WTC11 (cell line): Measurements from ENCODE around the gene ANKLE2. TPM values are rescaled to one million over a fixed set of nuclear protein-coding genes. Genes with fewer than 3 reads are reported as not detected.

ENCODE experiments used
- ATAC-seq: fragments of 200-7000 bp; cut with Tn5 transposase; 2 replicates; pipeline ENCODE4 v1.10.0; 2021; ENCODE audit warnings: mild to moderate bottlenecking, moderate library complexity
- CTCF ChIA-PET: fragments of 300-600 bp; sonication (Branson Sonifier 250); formaldehyde crosslinking; loops from one replicate; lab custom pipeline; 2021; ENCODE audit warnings: antibody characterized with exemption; lab: Charles Lee
- POLR2A ChIA-PET: fragments of 350-600 bp; sonication (Branson Sonifier 250); formaldehyde crosslinking; loops from one replicate; lab custom pipeline; 2021; ENCODE audit warnings: antibody characterized with exemption; lab: Charles Lee
- DNase-seq: peaks from one replicate; pipeline ENCODE4 v3.0.0; 2021; ENCODE audit warnings: low spot score
- H3K27ac Mint-ChIP-seq: 2 replicates; pipeline ENCODE4 v1.8.0; 2021; ENCODE audit warnings: mixed read lengths
- H3K27me3 Mint-ChIP-seq: 2 replicates; pipeline ENCODE4 v1.8.0; 2021; ENCODE audit warnings: low read depth, mild to moderate bottlenecking, moderate library complexity, mixed read lengths
- H3K36me3 Mint-ChIP-seq: 2 replicates; pipeline ENCODE4 v1.8.0; 2021; ENCODE audit warnings: mixed read lengths
- H3K4me1 Mint-ChIP-seq: 2 replicates; pipeline ENCODE4 v1.8.0; 2022; ENCODE audit warnings: mixed read lengths
- H3K4me3 Mint-ChIP-seq: 2 replicates; pipeline ENCODE4 v1.8.0; 2021; ENCODE audit warnings: mild to moderate bottlenecking, moderate library complexity, mixed read lengths
- H3K9me3 Mint-ChIP-seq: 2 replicates; pipeline ENCODE4 v1.8.0; 2021; ENCODE audit warnings: mixed read lengths
- ATF1 ChIP-seq: sonication (generic); formaldehyde crosslinking; IDR thresholded peaks from 2 replicates; pipeline ENCODE4 v1.8.1; 2023; ENCODE audit warnings: mild to moderate bottlenecking, moderate library complexity, missing genetic modification reagents
- CBFB ChIP-seq: sonication (generic); formaldehyde crosslinking; IDR thresholded peaks from 2 replicates; pipeline ENCODE4 v1.8.1; 2022; ENCODE audit warnings: mild to moderate bottlenecking, low read depth, missing genetic modification reagents
- CREB1 ChIP-seq: sonication (generic); formaldehyde crosslinking; IDR thresholded peaks from 2 replicates; pipeline ENCODE4 v1.8.0; 2023; ENCODE audit warnings: mild to moderate bottlenecking, missing genetic modification reagents
- E2F5 ChIP-seq: sonication (generic); formaldehyde crosslinking; IDR thresholded peaks from 2 replicates; pipeline ENCODE4 v1.8.1; 2022; ENCODE audit warnings: mild to moderate bottlenecking, moderate library complexity, missing genetic modification reagents
- FOXP1 ChIP-seq: sonication (generic); formaldehyde crosslinking; IDR thresholded peaks from 2 replicates; pipeline ENCODE4 v1.8.0; 2022; ENCODE audit warnings: missing genetic modification reagents, mild to moderate bottlenecking, moderate library complexity, borderline replicate concordance
- GRHL2 ChIP-seq: fragments of 250-450 bp; sonication (Bioruptor Pico); IDR thresholded peaks from 2 replicates; pipeline ENCODE4 v1.8.0; 2022; ENCODE audit warnings: mild to moderate bottlenecking, moderate library complexity; ENCODE audit not compliant: insufficient replicate concordance, severe bottlenecking
- MYBL2 ChIP-seq: sonication (generic); formaldehyde crosslinking; IDR thresholded peaks from 2 replicates; pipeline ENCODE4 v1.8.1; 2023; ENCODE audit warnings: mild to moderate bottlenecking, moderate library complexity, missing genetic modification reagents
- NFYB ChIP-seq: sonication (generic); formaldehyde crosslinking; conservative IDR thresholded peaks from 2 replicates; pipeline ENCODE4 v1.8.0; 2022; ENCODE audit warnings: low read depth, missing genetic modification reagents
- NR2C2 ChIP-seq: sonication (generic); formaldehyde crosslinking; IDR thresholded peaks from 2 replicates; pipeline ENCODE4 v1.8.0; 2022; ENCODE audit warnings: mild to moderate bottlenecking, missing genetic modification reagents
- ZNF138 ChIP-seq: sonication (generic); formaldehyde crosslinking; conservative IDR thresholded peaks from 2 replicates; pipeline ENCODE4 v1.8.1; 2022; ENCODE audit warnings: mild to moderate bottlenecking, moderate library complexity, missing genetic modification reagents
- ZNF396 ChIP-seq: fragments of 250-450 bp; sonication (Bioruptor Pico); IDR thresholded peaks from 2 replicates; pipeline ENCODE4 v1.8.0; 2021; ENCODE audit warnings: mild to moderate bottlenecking, moderate library complexity, borderline replicate concordance
- ZNF512 ChIP-seq: sonication (generic); formaldehyde crosslinking; IDR thresholded peaks from 2 replicates; pipeline ENCODE4 v1.8.1; 2022; ENCODE audit warnings: missing genetic modification reagents, borderline replicate concordance
- ZNF671 ChIP-seq: fragments of 250-450 bp; sonication (Bioruptor Pico); IDR thresholded peaks from 2 replicates; pipeline ENCODE4 v1.8.0; 2021; ENCODE audit warnings: mild to moderate bottlenecking
- total RNA-seq: library from RNA; stranded (reverse); gene quantifications from 3 replicates; pipeline ENCODE4 v1.2.3, GENCODE V29; 2021
- TF ChIP-seq, protein P1 (sequence below): fragments of 250-450 bp; sonication (Bioruptor Pico); IDR thresholded peaks from 2 replicates; pipeline ENCODE4 v2.1.2; 2022; ENCODE audit warnings: mild to moderate bottlenecking, moderate library complexity
- TF ChIP-seq, protein P2 (sequence below): sonication (generic); formaldehyde crosslinking; IDR thresholded peaks from 2 replicates; pipeline ENCODE4 v1.8.0; 2023; ENCODE audit warnings: missing genetic modification reagents, mild to moderate bottlenecking, borderline replicate concordance
- TF ChIP-seq, protein P3 (sequence below): sonication (generic); formaldehyde crosslinking; IDR thresholded peaks from 2 replicates; pipeline ENCODE4 v1.8.0; 2022; ENCODE audit warnings: mild to moderate bottlenecking, missing genetic modification reagents
- TF ChIP-seq, protein P4 (sequence below): fragments of 250-450 bp; sonication (Bioruptor Pico); IDR thresholded peaks from 2 replicates; pipeline ENCODE4 v1.8.0; 2021; ENCODE audit warnings: mild to moderate bottlenecking

Gene ANKLE2
- total RNA-seq, 1 experiment from 2014 or later, result 63.8 TPM

DNA sequence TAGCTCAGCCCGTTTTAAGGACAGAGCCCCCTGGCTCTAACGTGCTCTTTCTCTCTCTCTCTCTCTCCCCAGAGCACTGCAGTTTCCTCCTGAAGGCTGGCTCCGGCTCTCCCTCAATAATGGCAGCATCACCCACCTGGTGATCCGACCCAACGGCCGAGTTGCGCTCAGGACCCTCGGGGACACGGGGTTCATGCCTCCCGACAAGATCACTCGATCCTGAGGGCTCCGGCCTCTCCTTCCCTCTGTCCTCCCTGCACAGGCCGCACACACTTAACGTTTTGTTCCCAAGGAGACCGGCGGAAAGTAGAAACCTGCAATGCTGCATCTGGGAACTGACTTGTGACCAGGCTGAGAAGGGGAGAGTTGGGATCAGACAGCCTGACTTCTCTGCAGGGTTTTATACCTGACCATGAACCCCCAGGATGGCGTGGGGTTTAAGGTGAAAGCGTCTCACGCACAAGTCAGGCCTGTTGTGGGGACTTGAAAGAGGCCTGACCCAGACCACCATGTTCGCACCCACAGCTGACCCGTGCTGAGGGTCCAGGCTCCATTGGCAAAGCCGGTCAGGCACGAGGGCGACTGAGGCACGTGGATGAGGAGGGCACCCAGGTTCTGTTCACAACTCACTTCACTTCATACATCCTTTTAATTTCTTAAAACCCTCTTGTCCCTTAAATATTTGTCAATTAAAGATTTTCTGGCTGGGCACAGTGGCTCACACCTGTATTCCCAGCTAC lies 40.9 kb downstream of the ANKLE2 start:
- no peak for TF ChIP-seq ZNF396
- TF ChIP-seq, protein P1, sequence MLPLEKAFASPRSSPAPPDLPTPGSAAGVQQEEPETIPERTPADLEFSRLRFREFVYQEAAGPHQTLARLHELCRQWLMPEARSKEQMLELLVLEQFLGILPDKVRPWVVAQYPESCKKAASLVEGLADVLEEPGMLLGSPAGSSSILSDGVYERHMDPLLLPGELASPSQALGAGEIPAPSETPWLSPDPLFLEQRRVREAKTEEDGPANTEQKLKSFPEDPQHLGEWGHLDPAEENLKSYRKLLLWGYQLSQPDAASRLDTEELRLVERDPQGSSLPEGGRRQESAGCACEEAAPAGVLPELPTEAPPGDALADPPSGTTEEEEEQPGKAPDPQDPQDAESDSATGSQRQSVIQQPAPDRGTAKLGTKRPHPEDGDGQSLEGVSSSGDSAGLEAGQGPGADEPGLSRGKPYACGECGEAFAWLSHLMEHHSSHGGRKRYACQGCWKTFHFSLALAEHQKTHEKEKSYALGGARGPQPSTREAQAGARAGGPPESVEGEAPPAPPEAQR (CRISPR knock-in tag), result no peak
- no peak for TF ChIP-seq E2F5 (CRISPR knock-in tag)
- TF ChIP-seq NR2C2 (CRISPR knock-in tag), result no peak
- TF ChIP-seq CBFB, result no peak
- TF ChIP-seq FOXP1 (CRISPR knock-in tag), result no peak
- TF ChIP-seq MYBL2 (CRISPR knock-in tag), result no peak
- no peak for TF ChIP-seq NFYB (CRISPR knock-in tag)
- TF ChIP-seq, protein P2, sequence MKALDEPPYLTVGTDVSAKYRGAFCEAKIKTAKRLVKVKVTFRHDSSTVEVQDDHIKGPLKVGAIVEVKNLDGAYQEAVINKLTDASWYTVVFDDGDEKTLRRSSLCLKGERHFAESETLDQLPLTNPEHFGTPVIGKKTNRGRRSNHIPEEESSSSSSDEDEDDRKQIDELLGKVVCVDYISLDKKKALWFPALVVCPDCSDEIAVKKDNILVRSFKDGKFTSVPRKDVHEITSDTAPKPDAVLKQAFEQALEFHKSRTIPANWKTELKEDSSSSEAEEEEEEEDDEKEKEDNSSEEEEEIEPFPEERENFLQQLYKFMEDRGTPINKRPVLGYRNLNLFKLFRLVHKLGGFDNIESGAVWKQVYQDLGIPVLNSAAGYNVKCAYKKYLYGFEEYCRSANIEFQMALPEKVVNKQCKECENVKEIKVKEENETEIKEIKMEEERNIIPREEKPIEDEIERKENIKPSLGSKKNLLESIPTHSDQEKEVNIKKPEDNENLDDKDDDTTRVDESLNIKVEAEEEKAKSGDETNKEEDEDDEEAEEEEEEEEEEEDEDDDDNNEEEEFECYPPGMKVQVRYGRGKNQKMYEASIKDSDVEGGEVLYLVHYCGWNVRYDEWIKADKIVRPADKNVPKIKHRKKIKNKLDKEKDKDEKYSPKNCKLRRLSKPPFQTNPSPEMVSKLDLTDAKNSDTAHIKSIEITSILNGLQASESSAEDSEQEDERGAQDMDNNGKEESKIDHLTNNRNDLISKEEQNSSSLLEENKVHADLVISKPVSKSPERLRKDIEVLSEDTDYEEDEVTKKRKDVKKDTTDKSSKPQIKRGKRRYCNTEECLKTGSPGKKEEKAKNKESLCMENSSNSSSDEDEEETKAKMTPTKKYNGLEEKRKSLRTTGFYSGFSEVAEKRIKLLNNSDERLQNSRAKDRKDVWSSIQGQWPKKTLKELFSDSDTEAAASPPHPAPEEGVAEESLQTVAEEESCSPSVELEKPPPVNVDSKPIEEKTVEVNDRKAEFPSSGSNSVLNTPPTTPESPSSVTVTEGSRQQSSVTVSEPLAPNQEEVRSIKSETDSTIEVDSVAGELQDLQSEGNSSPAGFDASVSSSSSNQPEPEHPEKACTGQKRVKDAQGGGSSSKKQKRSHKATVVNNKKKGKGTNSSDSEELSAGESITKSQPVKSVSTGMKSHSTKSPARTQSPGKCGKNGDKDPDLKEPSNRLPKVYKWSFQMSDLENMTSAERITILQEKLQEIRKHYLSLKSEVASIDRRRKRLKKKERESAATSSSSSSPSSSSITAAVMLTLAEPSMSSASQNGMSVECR, result no peak
- no peak for TF ChIP-seq ZNF138
- TF ChIP-seq CREB1, result no peak
- no peak for TF ChIP-seq GRHL2 (CRISPR knock-in tag)
- TF ChIP-seq ZNF671 (CRISPR knock-in tag), result no peak
- TF ChIP-seq, protein P3, sequence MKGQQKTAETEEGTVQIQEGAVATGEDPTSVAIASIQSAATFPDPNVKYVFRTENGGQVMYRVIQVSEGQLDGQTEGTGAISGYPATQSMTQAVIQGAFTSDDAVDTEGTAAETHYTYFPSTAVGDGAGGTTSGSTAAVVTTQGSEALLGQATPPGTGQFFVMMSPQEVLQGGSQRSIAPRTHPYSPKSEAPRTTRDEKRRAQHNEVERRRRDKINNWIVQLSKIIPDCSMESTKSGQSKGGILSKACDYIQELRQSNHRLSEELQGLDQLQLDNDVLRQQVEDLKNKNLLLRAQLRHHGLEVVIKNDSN (CRISPR knock-in tag), result no peak
- TF ChIP-seq, protein P4, sequence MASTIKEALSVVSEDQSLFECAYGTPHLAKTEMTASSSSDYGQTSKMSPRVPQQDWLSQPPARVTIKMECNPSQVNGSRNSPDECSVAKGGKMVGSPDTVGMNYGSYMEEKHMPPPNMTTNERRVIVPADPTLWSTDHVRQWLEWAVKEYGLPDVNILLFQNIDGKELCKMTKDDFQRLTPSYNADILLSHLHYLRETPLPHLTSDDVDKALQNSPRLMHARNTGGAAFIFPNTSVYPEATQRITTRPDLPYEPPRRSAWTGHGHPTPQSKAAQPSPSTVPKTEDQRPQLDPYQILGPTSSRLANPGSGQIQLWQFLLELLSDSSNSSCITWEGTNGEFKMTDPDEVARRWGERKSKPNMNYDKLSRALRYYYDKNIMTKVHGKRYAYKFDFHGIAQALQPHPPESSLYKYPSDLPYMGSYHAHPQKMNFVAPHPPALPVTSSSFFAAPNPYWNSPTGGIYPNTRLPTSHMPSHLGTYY (CRISPR knock-in tag), result no peak
- no peak for TF ChIP-seq ATF1
- no peak for TF ChIP-seq ZNF512
- TF ChIP-seq, all 79 proteins: peak for 0
- no peak overlapping the region for H3K4me3 Mint-ChIP-seq
- peaks cover 58% of the 10 kb centered on the region for H3K36me3 Mint-ChIP-seq
- no peak overlapping the region; the same call in 1 of the 2 replicates for H3K27ac Mint-ChIP-seq
- H3K27me3 Mint-ChIP-seq, result no peaks in the 10 kb centered on the region
- no peak for ATAC-seq
- ChIA-PET POLR2A (no interaction called here), CTCF (interaction anchor here (0.8 kb wide), 1 partner anchor 48 kb away, joined by 3 read pairs; no protein-coding TSS in a partner anchor)
- H3K9me3 Mint-ChIP-seq, result no peaks in the 10 kb centered on the region
- no peak for DNase-seq
- H3K4me1 Mint-ChIP-seq, result no peaks in the 10 kb centered on the region
